DMS53 (cell line): ENCODE data around the gene IRGQ.

Source experiments
- DNase-seq: peaks from one replicate; lab custom pipeline; 2025; lab: John Stamatoyannopoulos, UW

IRGQ gene

GRCh38 chr19:43540381-43540780 lies 55.6 kb downstream of the IRGQ start:
- DNase-seq: no peak

- DNase-seq: no peak
Observed at GRCh38 chr19:43538922-43539321, 57.0 kb downstream of the IRGQ start.

- DNase-seq: peak; percentile 46
Observed at GRCh38 chr19:43534816-43535761, 60.8 kb downstream of the IRGQ start.
